ENCODE results near the gene TDRD7.

TDRD7 gene

DNA sequence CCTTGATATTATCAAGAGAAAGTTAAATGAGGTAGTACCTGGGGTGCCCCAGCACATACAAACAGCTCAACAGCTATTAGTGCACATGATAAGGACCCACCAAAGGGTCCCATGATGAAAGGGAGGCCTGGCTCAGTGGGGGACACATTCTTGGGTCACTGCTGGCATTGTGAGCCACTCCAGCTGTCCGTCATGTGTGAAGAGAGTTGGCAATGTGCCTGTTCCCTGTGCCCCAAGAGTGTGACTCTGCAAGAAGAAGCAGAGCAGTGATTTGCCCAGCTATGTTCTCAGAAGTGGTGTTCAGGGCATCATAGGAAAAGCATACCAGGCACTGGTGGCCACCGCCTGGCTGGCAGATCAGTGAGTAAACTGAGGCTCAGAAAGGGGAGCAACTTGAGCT, 37.1 kb upstream of the TDRD7 start:
- no peak overlapping the region for H3K9ac ChIP-seq (ENCODE audit: low read depth, low read length, poor library complexity)
- no peak overlapping the region for H3K18ac ChIP-seq (ENCODE audit: low read length)
- no CpG with 5 or more reads among the region's 2 CpGs for WGBS, 2 donors (ENCODE audit: extremely low coverage in 2 of 2, insufficient read length in 2 of 2, insufficient replicate concordance in 1 of 2)
- H3K79me1 ChIP-seq (ENCODE audit: low read depth, low read length): no peaks in the 10 kb centered on the region
- H3K4ac ChIP-seq (ENCODE audit: low read length): no peak overlapping the region
- peaks cover 4 to 6% of the 10 kb centered on the region in 2 donors for H3K9me3 ChIP-seq (replicated peaks in 1 of 2; ENCODE audit: control insufficient read depth in 2 of 2, insufficient read depth in 1 of 2, low read depth in 1 of 2, low read length in 2 of 2)
- no peak overlapping the region for H3K23ac ChIP-seq (ENCODE audit: low read depth, low read length, poor library complexity)
- H3K4me3 ChIP-seq (ENCODE audit: low read length in 2 of 2): no peak overlapping the region
- peaks cover 5 to 10% of the 10 kb centered on the region in 2 donors for H3K36me3 ChIP-seq (replicated peaks in 1 of 2; ENCODE audit: control insufficient read depth in 2 of 2, insufficient read depth in 2 of 2, low read length in 2 of 2)
- no peak overlapping the region for H2BK15ac ChIP-seq (ENCODE audit: low read length)
- no peak overlapping the region for H4K8ac ChIP-seq (ENCODE audit: low read depth, low read length)
- no peak overlapping the region for H3K4me2 ChIP-seq (ENCODE audit: insufficient read depth, low read length, poor library complexity, severe bottlenecking)
- no peak overlapping the region for H3K27ac ChIP-seq (replicated peaks; ENCODE audit: low read length)
- H3K4me1 ChIP-seq (ENCODE audit: control insufficient read depth in 2 of 2, insufficient read depth in 1 of 2, low read depth in 1 of 2, low read length in 2 of 2): no peaks in the 10 kb centered on the region
- no peak overlapping the region for H2AFZ ChIP-seq (ENCODE audit: low read length)
- no peak overlapping the region for H2AK5ac ChIP-seq (ENCODE audit: low read depth, low read length)
- no peak overlapping the region for H3K14ac ChIP-seq (ENCODE audit: low read length)
- no peak overlapping the region for H2BK12ac ChIP-seq (ENCODE audit: low read length)
- DNase-seq (ENCODE audit: low spot score): no peak
- no peak overlapping the region for H2BK5ac ChIP-seq (ENCODE audit: low read length)
- H2BK120ac ChIP-seq (ENCODE audit: low read depth, low read length): no peak overlapping the region
- no peak overlapping the region for H4K91ac ChIP-seq (ENCODE audit: low read depth, low read length, poor library complexity)
- H3K27me3 ChIP-seq (ENCODE audit: control insufficient read depth in 3 of 3, insufficient read depth in 3 of 3, low read depth in 1 of 3, low read length in 3 of 3): no peaks in the 10 kb centered on the region

DNA sequence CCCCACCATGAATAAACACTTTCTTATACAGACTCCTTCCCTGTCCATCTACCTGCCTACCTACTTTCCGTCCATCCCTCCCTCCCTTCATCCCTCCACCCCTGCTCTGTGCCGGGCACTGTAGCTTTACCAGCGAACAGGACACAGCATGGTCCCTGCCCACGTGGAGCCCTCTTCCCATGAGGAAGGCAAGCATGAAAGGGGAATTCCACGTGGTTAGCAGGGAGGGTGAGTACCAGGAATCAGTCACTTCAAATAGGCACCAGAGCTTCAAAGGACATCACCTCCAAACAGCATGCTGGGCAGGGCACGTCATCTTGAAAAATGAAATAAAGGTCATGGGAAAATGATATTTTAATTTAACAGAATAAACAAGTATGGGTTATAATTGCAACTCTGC, 35.0 kb upstream of the TDRD7 start:
- no peak overlapping the region for H4K8ac ChIP-seq (ENCODE audit: low read depth, low read length)
- H3K4me3 ChIP-seq (ENCODE audit: low read length in 2 of 2): peak overlapping the region in 1 of 2 donors; percentile 18
- no peak overlapping the region for H2BK12ac ChIP-seq (ENCODE audit: low read length)
- no peak overlapping the region for H2AFZ ChIP-seq (ENCODE audit: low read length)
- H3K27me3 ChIP-seq (ENCODE audit: control insufficient read depth in 3 of 3, insufficient read depth in 3 of 3, low read depth in 1 of 3, low read length in 3 of 3): no peaks in the 10 kb centered on the region
- no peak overlapping the region for H3K27ac ChIP-seq (replicated peaks; ENCODE audit: low read length)
- no peak overlapping the region for H2BK5ac ChIP-seq (ENCODE audit: low read length)
- no peak overlapping the region for H2BK15ac ChIP-seq (ENCODE audit: low read length)
- H3K23ac ChIP-seq (ENCODE audit: low read depth, low read length, poor library complexity): peak overlapping the region; percentile 15
- H2BK120ac ChIP-seq (ENCODE audit: low read depth, low read length): no peak overlapping the region
- no peak overlapping the region for H3K14ac ChIP-seq (ENCODE audit: low read length)
- H3K18ac ChIP-seq (ENCODE audit: low read length): no peak overlapping the region
- H2AK5ac ChIP-seq (ENCODE audit: low read depth, low read length): no peak overlapping the region
- peaks cover 5% of the 10 kb centered on the region in 2 donors for H3K36me3 ChIP-seq (replicated peaks in 1 of 2; ENCODE audit: control insufficient read depth in 2 of 2, insufficient read depth in 2 of 2, low read length in 2 of 2)
- H3K9ac ChIP-seq (ENCODE audit: low read depth, low read length, poor library complexity): no peak overlapping the region
- no peak overlapping the region for H3K4ac ChIP-seq (ENCODE audit: low read length)
- no peak overlapping the region for H3K4me2 ChIP-seq (ENCODE audit: insufficient read depth, low read length, poor library complexity, severe bottlenecking)
- DNase-seq (ENCODE audit: low spot score): no peak
- no peak overlapping the region for H4K91ac ChIP-seq (ENCODE audit: low read depth, low read length, poor library complexity)
- no CpG with 5 or more reads among the region's 6 CpGs for WGBS, 2 donors (ENCODE audit: extremely low coverage in 2 of 2, insufficient read length in 2 of 2, insufficient replicate concordance in 1 of 2)
- no peaks in the 10 kb centered on the region for H3K79me1 ChIP-seq (ENCODE audit: low read depth, low read length)
- peaks cover 0 to 2% of the 10 kb centered on the region in 2 donors for H3K9me3 ChIP-seq (replicated peaks in 1 of 2; ENCODE audit: control insufficient read depth in 2 of 2, insufficient read depth in 1 of 2, low read depth in 1 of 2, low read length in 2 of 2)
- no peaks in the 10 kb centered on the region for H3K4me1 ChIP-seq (ENCODE audit: control insufficient read depth in 2 of 2, insufficient read depth in 1 of 2, low read depth in 1 of 2, low read length in 2 of 2)

DNA sequence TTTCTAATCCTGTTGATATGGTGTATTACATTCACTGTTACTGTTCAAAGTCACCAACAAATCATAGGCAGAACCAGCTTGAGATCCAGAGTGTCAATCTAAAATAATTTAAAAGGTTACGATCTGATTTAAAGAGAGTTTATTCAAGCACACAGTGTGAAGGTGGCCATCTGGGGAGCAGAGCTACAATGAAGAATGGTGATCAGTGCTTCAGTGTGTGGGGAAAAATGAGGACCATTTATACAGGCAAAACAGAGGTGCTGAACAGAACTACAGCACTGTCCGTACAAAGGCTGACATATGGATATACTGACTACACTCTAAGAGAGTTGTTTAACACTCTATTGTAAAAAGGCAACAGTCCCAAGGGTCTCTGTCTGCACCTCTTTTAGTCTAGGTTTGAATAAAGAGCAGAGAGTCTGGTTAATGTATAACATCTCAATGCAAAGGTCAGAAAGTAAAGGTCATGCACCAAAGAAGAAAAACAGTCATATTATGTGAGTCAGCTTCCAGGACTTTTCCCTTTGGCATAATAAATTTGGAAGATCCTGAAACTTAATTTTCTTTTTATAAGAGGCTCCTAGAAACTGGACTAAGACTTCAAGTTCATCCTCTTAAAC, 29.7 kb upstream of the TDRD7 start:
- Histone ChIP-seq H3K9ac (ENCODE audit: low read depth, low read length, poor library complexity) (no peak overlapping the region), H2BK15ac (ENCODE audit: low read length) (no peak overlapping the region), H2BK5ac (ENCODE audit: low read length) (no peak overlapping the region), H3K36me3 (replicated peaks in 1 of 2; ENCODE audit: control insufficient read depth in 2 of 2, insufficient read depth in 2 of 2, low read length in 2 of 2) (no peaks in the 10 kb centered on the region), H3K4me2 (ENCODE audit: insufficient read depth, low read length, poor library complexity, severe bottlenecking) (no peak overlapping the region), H3K27me3 (ENCODE audit: control insufficient read depth in 3 of 3, insufficient read depth in 3 of 3, low read depth in 1 of 3, low read length in 3 of 3) (no peaks in the 10 kb centered on the region), H4K8ac (ENCODE audit: low read depth, low read length) (no peak overlapping the region), H3K4ac (ENCODE audit: low read length) (no peak overlapping the region), H3K9me3 (replicated peaks in 1 of 2; ENCODE audit: control insufficient read depth in 2 of 2, insufficient read depth in 1 of 2, low read depth in 1 of 2, low read length in 2 of 2) (no peaks in the 10 kb centered on the region), H2BK120ac (ENCODE audit: low read depth, low read length) (no peak overlapping the region), H3K18ac (ENCODE audit: low read length) (no peak overlapping the region), H3K23ac (ENCODE audit: low read depth, low read length, poor library complexity) (no peak overlapping the region), H2AFZ (ENCODE audit: low read length) (no peak overlapping the region), H2BK12ac (ENCODE audit: low read length) (no peak overlapping the region), H3K4me3 (ENCODE audit: low read length in 2 of 2) (no peak overlapping the region), H3K4me1 (ENCODE audit: control insufficient read depth in 2 of 2, insufficient read depth in 1 of 2, low read depth in 1 of 2, low read length in 2 of 2) (peaks cover 0 to 4% of the 10 kb centered on the region in 2 donors), H3K27ac (replicated peaks; ENCODE audit: low read length) (no peak overlapping the region), H4K91ac (ENCODE audit: low read depth, low read length, poor library complexity) (no peak overlapping the region), H3K14ac (ENCODE audit: low read length) (no peak overlapping the region), H2AK5ac (ENCODE audit: low read depth, low read length) (no peak overlapping the region), H3K79me1 (ENCODE audit: low read depth, low read length) (no peaks in the 10 kb centered on the region)
- DNase-seq (ENCODE audit: low spot score): no peak
- WGBS, 2 donors (ENCODE audit: extremely low coverage in 2 of 2, insufficient read length in 2 of 2, insufficient replicate concordance in 1 of 2): no CpG with 5 or more reads among the region's 2 CpGs

DNA sequence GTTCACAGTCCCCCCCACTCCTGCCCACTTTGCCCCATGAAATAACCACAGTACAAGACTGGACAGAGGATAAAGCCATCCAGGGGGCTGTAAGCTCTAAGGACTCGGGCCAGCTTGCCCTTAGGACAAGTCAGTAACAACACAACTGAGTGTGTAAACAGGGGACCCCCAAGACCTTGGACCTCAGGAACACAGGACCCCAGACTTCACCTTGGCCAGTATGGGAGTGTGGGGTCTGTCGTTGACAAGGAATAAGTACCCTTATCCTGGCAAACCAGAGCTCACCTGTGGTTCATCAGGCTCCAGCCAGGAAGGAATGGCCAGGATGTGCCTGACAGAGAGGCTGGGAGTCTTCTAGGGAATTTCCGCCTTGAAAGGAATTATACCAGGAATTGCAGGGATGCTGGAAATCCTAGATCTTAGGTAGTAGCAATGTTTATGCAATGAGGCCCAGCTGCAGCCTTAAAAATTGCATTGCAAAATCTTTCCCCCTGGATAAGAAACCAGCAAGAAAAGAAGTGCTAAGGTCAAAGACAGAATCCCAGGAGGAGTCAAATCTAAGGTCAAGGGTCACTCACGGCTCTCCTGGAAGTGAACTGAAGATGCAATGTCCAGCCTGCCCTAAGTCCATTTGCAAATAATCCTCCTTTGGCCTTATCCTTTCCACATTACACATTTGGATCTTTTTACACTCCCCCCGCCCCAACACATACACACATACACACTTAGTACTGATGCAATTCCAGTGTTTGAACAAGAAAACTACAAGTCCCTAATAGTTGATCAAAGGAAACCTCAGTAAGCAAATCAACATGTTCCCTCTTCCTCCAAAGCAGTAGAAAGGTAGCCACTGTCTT, 27.3 kb upstream of the TDRD7 start:
- H3K27me3 ChIP-seq (ENCODE audit: control insufficient read depth in 3 of 3, insufficient read depth in 3 of 3, low read depth in 1 of 3, low read length in 3 of 3): peaks cover 0 to 4% (median 0%) of the 10 kb centered on the region in 3 experiments
- no peak overlapping the region for H2BK15ac ChIP-seq (ENCODE audit: low read length)
- no peak overlapping the region for H2AFZ ChIP-seq (ENCODE audit: low read length)
- no peak overlapping the region for H3K4me2 ChIP-seq (ENCODE audit: insufficient read depth, low read length, poor library complexity, severe bottlenecking)
- WGBS, 2 donors (ENCODE audit: extremely low coverage in 2 of 2, insufficient read length in 2 of 2, insufficient replicate concordance in 1 of 2): 100% methylated on average over 1 of the region's 5 CpGs; no CpG with 5 or more reads in 1 of the 2 donors
- no peak overlapping the region for H2BK120ac ChIP-seq (ENCODE audit: low read depth, low read length)
- H3K4me1 ChIP-seq (ENCODE audit: control insufficient read depth in 2 of 2, insufficient read depth in 1 of 2, low read depth in 1 of 2, low read length in 2 of 2): peaks cover 4 to 11% of the 10 kb centered on the region in 2 donors
- no peak overlapping the region for H4K8ac ChIP-seq (ENCODE audit: low read depth, low read length)
- no peak overlapping the region for H3K27ac ChIP-seq (replicated peaks; ENCODE audit: low read length)
- H4K91ac ChIP-seq (ENCODE audit: low read depth, low read length, poor library complexity): no peak overlapping the region
- H2BK5ac ChIP-seq (ENCODE audit: low read length): no peak overlapping the region
- no peaks in the 10 kb centered on the region for H3K36me3 ChIP-seq (replicated peaks in 1 of 2; ENCODE audit: control insufficient read depth in 2 of 2, insufficient read depth in 2 of 2, low read length in 2 of 2)
- no peak overlapping the region for H2AK5ac ChIP-seq (ENCODE audit: low read depth, low read length)
- no peak for DNase-seq (ENCODE audit: low spot score)
- H3K4ac ChIP-seq (ENCODE audit: low read length): no peak overlapping the region
- no peak overlapping the region for H2BK12ac ChIP-seq (ENCODE audit: low read length)
- H3K9me3 ChIP-seq (replicated peaks in 1 of 2; ENCODE audit: control insufficient read depth in 2 of 2, insufficient read depth in 1 of 2, low read depth in 1 of 2, low read length in 2 of 2): no peaks in the 10 kb centered on the region
- H3K23ac ChIP-seq (ENCODE audit: low read depth, low read length, poor library complexity): no peak overlapping the region
- H3K18ac ChIP-seq (ENCODE audit: low read length): no peak overlapping the region
- no peak overlapping the region for H3K14ac ChIP-seq (ENCODE audit: low read length)
- H3K9ac ChIP-seq (ENCODE audit: low read depth, low read length, poor library complexity): no peak overlapping the region
- H3K79me1 ChIP-seq (ENCODE audit: low read depth, low read length): no peaks in the 10 kb centered on the region
- no peak overlapping the region for H3K4me3 ChIP-seq (ENCODE audit: low read length in 2 of 2)
